NCI-H2081 (cell line): ENCODE data around the gene MITF.

Experiments used
- DNase-seq, 2 experiments: peaks; one replicate each; lab custom pipeline; 2025; lab: John Stamatoyannopoulos, UW

Gene MITF

GRCh38 chr3:69755795-69756194 lies 16.5 kb downstream of the MITF start:
- DNase-seq: no peak

- DNase-seq: no peak
These were observed 22.9 kb downstream of the MITF start for GRCh38 chr3:69761896-69762767.

- DNase-seq: no peak
These were observed 23.5 kb downstream of the MITF start for GRCh38 chr3:69762768-69763229.

- DNase-seq: no peak
These were observed 24.2 kb downstream of the MITF start for GRCh38 chr3:69763458-69763857.

- no peak for DNase-seq
These were observed 25.0 kb downstream of the MITF start for GRCh38 chr3:69764121-69764741.

- no peak for DNase-seq
These were observed 25.6 kb downstream of the MITF start for GRCh38 chr3:69764861-69765260.

GRCh38 chr3:69766638-69767037 lies 27.4 kb downstream of the MITF start:
- DNase-seq: no peak

GRCh38 chr3:69767571-69767970 lies 28.3 kb downstream of the MITF start:
- DNase-seq: no peak

GRCh38 chr3:69768438-69768837 lies 29.2 kb downstream of the MITF start:
- no peak for DNase-seq

GRCh38 chr3:69770219-69770618 lies 31.0 kb downstream of the MITF start:
- no peak for DNase-seq

GRCh38 chr3:69770976-69771634 lies 31.8 kb downstream of the MITF start:
- DNase-seq: no peak

- no peak for DNase-seq
These were observed 33.0 kb downstream of the MITF start for GRCh38 chr3:69772152-69772867.

GRCh38 chr3:69774029-69774428 lies 34.8 kb downstream of the MITF start:
- DNase-seq: no peak

GRCh38 chr3:69775751-69776150 lies 36.5 kb downstream of the MITF start:
- no peak for DNase-seq

GRCh38 chr3:69776289-69776688 lies 37.0 kb downstream of the MITF start:
- no peak for DNase-seq

GRCh38 chr3:69776920-69777581 lies 37.8 kb downstream of the MITF start:
- no peak for DNase-seq

- DNase-seq: no peak
These were observed 38.3 kb downstream of the MITF start for GRCh38 chr3:69777582-69777967.

GRCh38 chr3:69781593-69781992 lies 42.3 kb downstream of the MITF start:
- no peak for DNase-seq

GRCh38 chr3:69784954-69785514 lies 45.8 kb downstream of the MITF start:
- DNase-seq: no peak

- DNase-seq: no peak
These were observed 46.6 kb downstream of the MITF start for GRCh38 chr3:69785769-69786320.

- no peak for DNase-seq
These were observed 47.6 kb downstream of the MITF start for GRCh38 chr3:69786854-69787253.
